HepG2 (cell line): ENCODE data around the gene RASA1. TPM values are rescaled to one million over a fixed set of nuclear protein-coding genes. Genes with fewer than 3 reads are reported as not detected.

ENCODE experiments used
- FOXA3 ChIP-seq: IDR thresholded peaks from 2 replicates; pipeline ENCODE4 v1.6.1; 2016; ENCODE audit warnings: missing genetic modification reagents, missing compliant biosample characterization
- GPN1 ChIP-seq: sonication (generic); formaldehyde crosslinking; IDR thresholded peaks from 2 replicates; pipeline ENCODE4 v1.5.1; 2020; ENCODE audit warnings: missing genetic modification reagents, borderline replicate concordance
- IKZF4 ChIP-seq: sonication (generic); formaldehyde crosslinking; IDR thresholded peaks from 2 replicates; pipeline ENCODE4 v1.5.1; 2020; ENCODE audit warnings: borderline replicate concordance, mild to moderate bottlenecking, low read depth, missing genetic modification reagents; ENCODE audit errors: not compliant biosample characterization
- MAZ ChIP-seq, 2 experiments: sonication (generic) in 1 of 2; formaldehyde crosslinking in 1 of 2; IDR thresholded peaks; 2 replicates each; pipeline versions ENCODE4 v1.5.0 to v1.6.1; 2012 to 2020; ENCODE audit warnings: low read depth in 2 of 2, mild to moderate bottlenecking in 2 of 2, borderline replicate concordance in 1 of 2, improper control_type of control experiment in 1 of 2, low read length in 1 of 2, missing genetic modification reagents in 1 of 2, moderate library complexity in 1 of 2
- MYC ChIP-seq: sonication (generic); formaldehyde crosslinking; IDR thresholded peaks from 2 replicates; pipeline ENCODE4 v1.9.0; 2021; ENCODE audit warnings: missing genetic modification reagents, borderline replicate concordance
- MYNN ChIP-seq: sonication (generic); formaldehyde crosslinking; IDR thresholded peaks from 2 replicates; pipeline ENCODE4 v1.4.0; 2020; ENCODE audit warnings: mild to moderate bottlenecking, low read depth, missing genetic modification reagents
- ZC3H13 ChIP-seq: sonication (generic); formaldehyde crosslinking; IDR thresholded peaks from 2 replicates; pipeline ENCODE4 v1.8.1; 2023; ENCODE audit warnings: mild to moderate bottlenecking, missing genetic modification reagents, moderate library complexity
- ZFX ChIP-seq: sonication (generic); formaldehyde crosslinking; IDR thresholded peaks from 2 replicates; pipeline ENCODE4 v1.4.0; 2020; ENCODE audit warnings: mild to moderate bottlenecking, low read depth, missing genetic modification reagents, moderate library complexity
- ZNF337 ChIP-seq: sonication (generic); formaldehyde crosslinking; IDR thresholded peaks from 2 replicates; pipeline ENCODE4 v1.5.1; 2020; ENCODE audit warnings: missing genetic modification reagents, low read depth, mild to moderate bottlenecking, borderline replicate concordance
- ZNF367 ChIP-seq: sonication (generic); formaldehyde crosslinking; IDR thresholded peaks from 2 replicates; pipeline ENCODE4 v1.4.0; 2020; ENCODE audit warnings: missing genetic modification reagents, borderline replicate concordance
- ZNF446 ChIP-seq: sonication (generic); formaldehyde crosslinking; IDR thresholded peaks from 2 replicates; pipeline ENCODE4 v1.5.0; 2020; ENCODE audit warnings: mild to moderate bottlenecking, missing genetic modification reagents
- ZNF572 ChIP-seq: sonication (generic); formaldehyde crosslinking; IDR thresholded peaks from 2 replicates; pipeline ENCODE4 v1.5.1; 2020; ENCODE audit warnings: mild to moderate bottlenecking, missing genetic modification reagents
- ZSCAN30 ChIP-seq: sonication (generic); formaldehyde crosslinking; IDR thresholded peaks from 2 replicates; pipeline ENCODE4 v1.5.0; 2020; ENCODE audit warnings: mild to moderate bottlenecking, missing genetic modification reagents
- polyA plus RNA-seq, 8 experiments: library from polyadenylated mRNA; depleted of rRNA in 3 of 8; stranded (reverse) in 7 of 8; unstranded in 1 of 8; fragments of >200 nt; fragmentation: Illumina TruSeq in 4 of 8; extraction: Trizol in 4 of 8; gene quantifications; 2 replicates each; pipeline versions ENCODE4 v1.2.1 to v1.2.3, GENCODE V29; 2011 to 2016; ENCODE audit warnings: low read depth in 4 of 8, missing spikeins in 1 of 8, mixed read lengths in 1 of 8; ENCODE audit not compliant: insufficient read depth in 1 of 8
- total RNA-seq, 5 experiments: library from RNA; depleted of rRNA; stranded (reverse); fragments of >200 nt; fragmentation: Illumina TruSeq; extraction: Trizol; gene quantifications; 2 replicates each; pipeline ENCODE4 v1.2.3, GENCODE V29; 2016; ENCODE audit warnings: low read depth in 1 of 5
- TF ChIP-seq, protein P1 (sequence below): sonication (generic); formaldehyde crosslinking; IDR thresholded peaks from 2 replicates; pipeline ENCODE4 v1.9.0; 2021; ENCODE audit warnings: missing genetic modification reagents, mild to moderate bottlenecking, borderline replicate concordance
- TF ChIP-seq, protein P2 (sequence below): sonication (generic); formaldehyde crosslinking; IDR thresholded peaks from 2 replicates; pipeline ENCODE4 v1.8.0; 2022; ENCODE audit warnings: missing genetic modification reagents, mild to moderate bottlenecking, inconsistent platforms, borderline replicate concordance
- TF ChIP-seq, protein P3 (sequence below): sonication (generic); formaldehyde crosslinking; IDR thresholded peaks from 2 replicates; pipeline ENCODE4 v1.4.0; 2020; ENCODE audit warnings: missing genetic modification reagents, borderline replicate concordance
- TF ChIP-seq, protein P4 (sequence below): sonication (generic); formaldehyde crosslinking; IDR thresholded peaks from 2 replicates; pipeline ENCODE4 v1.4.0; 2020; ENCODE audit warnings: missing genetic modification reagents, borderline replicate concordance
- TF ChIP-seq, protein P5 (sequence below): sonication (generic); formaldehyde crosslinking; IDR thresholded peaks from 2 replicates; pipeline ENCODE4 v1.5.1; 2020; ENCODE audit warnings: missing genetic modification reagents, mild to moderate bottlenecking, borderline replicate concordance

The RASA1 gene
- total and polyA plus RNA-seq, 2 of the 13 experiments (the other 11 are each of a cell fraction or from before 2014, with no cell fraction given): 19.5 to 20.5 TPM

DNA sequence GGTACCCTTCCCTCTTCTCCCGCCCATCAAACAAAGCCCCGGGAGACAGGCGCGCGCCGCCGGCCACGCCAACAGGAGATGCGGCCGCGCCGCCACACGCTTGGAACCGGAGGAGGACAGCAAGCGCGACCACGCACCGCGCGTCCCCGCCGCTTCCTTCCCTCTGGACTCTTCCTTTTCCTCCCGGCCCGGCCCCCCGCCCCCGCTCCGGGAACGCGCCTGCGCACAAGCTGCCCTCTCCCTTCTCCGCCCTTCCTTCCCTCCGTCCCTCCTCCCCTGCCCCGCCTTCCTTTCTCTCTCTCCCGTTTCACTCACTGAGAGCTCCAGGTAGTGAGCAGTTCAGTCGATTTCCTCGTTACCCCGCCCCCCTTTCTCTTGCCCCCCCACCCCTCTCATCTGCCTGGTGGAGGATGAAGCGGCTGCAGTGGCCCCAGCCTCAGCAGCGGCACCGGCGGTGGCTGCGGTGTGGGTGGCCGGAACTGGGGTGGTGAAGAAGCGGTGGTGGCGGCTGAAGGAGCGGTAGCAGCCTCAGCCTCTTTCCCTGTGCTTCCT lies at the start of gene RASA1 (continued):
- TF ChIP-seq MAZ (IDR thresholded peaks at IDR 0.05; ENCODE audit: borderline replicate concordance, low read depth, low read length): peak; percentile 78
- no peak; the same call in none of the 2 replicates for TF ChIP-seq MAZ (CRISPR knock-in tag; IDR thresholded peaks at IDR 0.05; ENCODE audit: low read depth)
- TF ChIP-seq ZC3H13 (CRISPR knock-in tag): no peak
- TF ChIP-seq, protein P1, sequence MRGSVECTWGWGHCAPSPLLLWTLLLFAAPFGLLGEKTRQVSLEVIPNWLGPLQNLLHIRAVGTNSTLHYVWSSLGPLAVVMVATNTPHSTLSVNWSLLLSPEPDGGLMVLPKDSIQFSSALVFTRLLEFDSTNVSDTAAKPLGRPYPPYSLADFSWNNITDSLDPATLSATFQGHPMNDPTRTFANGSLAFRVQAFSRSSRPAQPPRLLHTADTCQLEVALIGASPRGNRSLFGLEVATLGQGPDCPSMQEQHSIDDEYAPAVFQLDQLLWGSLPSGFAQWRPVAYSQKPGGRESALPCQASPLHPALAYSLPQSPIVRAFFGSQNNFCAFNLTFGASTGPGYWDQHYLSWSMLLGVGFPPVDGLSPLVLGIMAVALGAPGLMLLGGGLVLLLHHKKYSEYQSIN: no peak
- peak; percentile 5; the same call in 1 of the 2 replicates for TF ChIP-seq ZFX
- TF ChIP-seq MYNN: no peak
- TF ChIP-seq, protein P2, sequence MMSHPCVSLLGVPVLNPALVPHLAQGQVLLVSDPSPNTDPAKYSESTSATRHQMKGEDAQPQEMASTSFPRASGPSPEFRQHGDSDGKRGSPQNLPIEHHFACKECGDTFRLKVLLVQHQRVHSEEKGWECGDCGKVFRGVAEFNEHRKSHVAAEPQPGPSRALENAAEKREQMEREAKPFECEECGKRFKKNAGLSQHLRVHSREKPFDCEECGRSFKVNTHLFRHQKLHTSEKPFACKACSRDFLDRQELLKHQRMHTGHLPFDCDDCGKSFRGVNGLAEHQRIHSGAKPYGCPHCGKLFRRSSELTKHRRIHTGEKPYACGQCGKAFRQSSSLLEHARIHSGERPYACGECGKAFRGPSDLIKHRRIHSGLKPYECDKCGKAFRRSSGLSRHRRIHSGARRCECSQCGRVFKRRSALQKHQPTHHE (CRISPR knock-in tag): no peak
- TF ChIP-seq, protein P3, sequence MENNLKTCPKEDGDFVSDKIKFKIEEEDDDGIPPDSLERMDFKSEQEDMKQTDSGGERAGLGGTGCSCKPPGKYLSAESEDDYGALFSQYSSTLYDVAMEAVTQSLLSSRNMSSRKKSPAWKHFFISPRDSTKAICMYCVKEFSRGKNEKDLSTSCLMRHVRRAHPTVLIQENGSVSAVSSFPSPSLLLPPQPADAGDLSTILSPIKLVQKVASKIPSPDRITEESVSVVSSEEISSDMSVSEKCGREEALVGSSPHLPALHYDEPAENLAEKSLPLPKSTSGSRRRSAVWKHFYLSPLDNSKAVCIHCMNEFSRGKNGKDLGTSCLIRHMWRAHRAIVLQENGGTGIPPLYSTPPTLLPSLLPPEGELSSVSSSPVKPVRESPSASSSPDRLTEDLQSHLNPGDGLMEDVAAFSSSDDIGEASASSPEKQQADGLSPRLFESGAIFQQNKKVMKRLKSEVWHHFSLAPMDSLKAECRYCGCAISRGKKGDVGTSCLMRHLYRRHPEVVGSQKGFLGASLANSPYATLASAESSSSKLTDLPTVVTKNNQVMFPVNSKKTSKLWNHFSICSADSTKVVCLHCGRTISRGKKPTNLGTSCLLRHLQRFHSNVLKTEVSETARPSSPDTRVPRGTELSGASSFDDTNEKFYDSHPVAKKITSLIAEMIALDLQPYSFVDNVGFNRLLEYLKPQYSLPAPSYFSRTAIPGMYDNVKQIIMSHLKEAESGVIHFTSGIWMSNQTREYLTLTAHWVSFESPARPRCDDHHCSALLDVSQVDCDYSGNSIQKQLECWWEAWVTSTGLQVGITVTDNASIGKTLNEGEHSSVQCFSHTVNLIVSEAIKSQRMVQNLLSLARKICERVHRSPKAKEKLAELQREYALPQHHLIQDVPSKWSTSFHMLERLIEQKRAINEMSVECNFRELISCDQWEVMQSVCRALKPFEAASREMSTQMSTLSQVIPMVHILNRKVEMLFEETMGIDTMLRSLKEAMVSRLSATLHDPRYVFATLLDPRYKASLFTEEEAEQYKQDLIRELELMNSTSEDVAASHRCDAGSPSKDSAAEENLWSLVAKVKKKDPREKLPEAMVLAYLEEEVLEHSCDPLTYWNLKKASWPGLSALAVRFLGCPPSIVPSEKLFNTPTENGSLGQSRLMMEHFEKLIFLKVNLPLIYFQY (CRISPR knock-in tag): no peak; the same call in 1 of the 2 replicates
- no peak for TF ChIP-seq ZNF572
- peak; percentile 13; the same call in 1 of the 2 replicates for TF ChIP-seq FOXA3 (CRISPR knock-in tag)
- peak; percentile 73 for TF ChIP-seq MYC (CRISPR knock-in tag)
- TF ChIP-seq, protein P4, sequence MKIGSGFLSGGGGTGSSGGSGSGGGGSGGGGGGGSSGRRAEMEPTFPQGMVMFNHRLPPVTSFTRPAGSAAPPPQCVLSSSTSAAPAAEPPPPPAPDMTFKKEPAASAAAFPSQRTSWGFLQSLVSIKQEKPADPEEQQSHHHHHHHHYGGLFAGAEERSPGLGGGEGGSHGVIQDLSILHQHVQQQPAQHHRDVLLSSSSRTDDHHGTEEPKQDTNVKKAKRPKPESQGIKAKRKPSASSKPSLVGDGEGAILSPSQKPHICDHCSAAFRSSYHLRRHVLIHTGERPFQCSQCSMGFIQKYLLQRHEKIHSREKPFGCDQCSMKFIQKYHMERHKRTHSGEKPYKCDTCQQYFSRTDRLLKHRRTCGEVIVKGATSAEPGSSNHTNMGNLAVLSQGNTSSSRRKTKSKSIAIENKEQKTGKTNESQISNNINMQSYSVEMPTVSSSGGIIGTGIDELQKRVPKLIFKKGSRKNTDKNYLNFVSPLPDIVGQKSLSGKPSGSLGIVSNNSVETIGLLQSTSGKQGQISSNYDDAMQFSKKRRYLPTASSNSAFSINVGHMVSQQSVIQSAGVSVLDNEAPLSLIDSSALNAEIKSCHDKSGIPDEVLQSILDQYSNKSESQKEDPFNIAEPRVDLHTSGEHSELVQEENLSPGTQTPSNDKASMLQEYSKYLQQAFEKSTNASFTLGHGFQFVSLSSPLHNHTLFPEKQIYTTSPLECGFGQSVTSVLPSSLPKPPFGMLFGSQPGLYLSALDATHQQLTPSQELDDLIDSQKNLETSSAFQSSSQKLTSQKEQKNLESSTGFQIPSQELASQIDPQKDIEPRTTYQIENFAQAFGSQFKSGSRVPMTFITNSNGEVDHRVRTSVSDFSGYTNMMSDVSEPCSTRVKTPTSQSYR (CRISPR knock-in tag): peak; percentile 34; the same call in 1 of the 2 replicates
- no peak for TF ChIP-seq IKZF4 (CRISPR knock-in tag)
- no peak for TF ChIP-seq ZNF337 (CRISPR knock-in tag)
- TF ChIP-seq ZSCAN30 (CRISPR knock-in tag): no peak
- no peak for TF ChIP-seq ZNF446 (CRISPR knock-in tag)
- TF ChIP-seq ZNF367 (CRISPR knock-in tag): no peak
- TF ChIP-seq GPN1 (CRISPR knock-in tag): no peak
- TF ChIP-seq, protein P5, sequence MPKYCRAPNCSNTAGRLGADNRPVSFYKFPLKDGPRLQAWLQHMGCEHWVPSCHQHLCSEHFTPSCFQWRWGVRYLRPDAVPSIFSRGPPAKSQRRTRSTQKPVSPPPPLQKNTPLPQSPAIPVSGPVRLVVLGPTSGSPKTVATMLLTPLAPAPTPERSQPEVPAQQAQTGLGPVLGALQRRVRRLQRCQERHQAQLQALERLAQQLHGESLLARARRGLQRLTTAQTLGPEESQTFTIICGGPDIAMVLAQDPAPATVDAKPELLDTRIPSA (CRISPR knock-in tag): peak; percentile 61; the same call in 1 of the 2 replicates
